PFSK-1 (cell line): ENCODE data around the gene GJB4.

Experiments used
- POLR2AphosphoS5 ChIP-seq: IDR thresholded peaks from 2 replicates; pipeline ENCODE4 v1.6.1; 2012; ENCODE audit warnings: low read depth, mild to moderate bottlenecking, control low read depth, low read length, moderate library complexity
- TAF1 ChIP-seq: IDR thresholded peaks from 2 replicates; pipeline ENCODE4 v1.6.1; 2012; ENCODE audit warnings: low read length, control low read depth, borderline replicate concordance; ENCODE audit not compliant: insufficient read depth

DNA sequence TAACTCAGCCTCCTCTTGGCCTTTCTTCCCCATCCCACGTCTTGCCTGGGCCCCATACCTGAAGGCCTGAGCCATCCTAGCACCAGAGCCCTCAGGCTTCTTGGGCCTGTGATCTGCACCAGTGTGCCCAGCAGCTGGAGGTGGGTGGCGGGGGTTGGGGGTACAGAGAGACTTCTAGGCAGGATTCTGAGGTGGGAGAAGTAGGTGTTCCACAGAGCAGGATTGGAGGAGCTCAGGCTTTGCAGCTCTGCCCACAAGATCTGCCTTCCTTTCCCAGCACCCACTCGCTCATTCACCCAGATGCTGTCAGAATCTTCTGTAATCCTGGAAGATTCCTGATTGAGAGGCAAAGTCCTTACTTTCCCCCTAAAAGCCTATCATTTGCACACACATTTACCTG is 14.7 kb upstream of the GJB4 start:
- TF ChIP-seq POLR2AphosphoS5 (no peak), TAF1 (no peak)
